GM19438 (cell line): ENCODE data around the gene COMP.

ENCODE experiments used
- ATAC-seq: cut with Tn5 transposase; IDR thresholded peaks from one replicate; pipeline ENCODE4 v1.9.1; 2021; ENCODE audit warnings: low read depth; ENCODE audit not compliant: unreplicated experiment

The COMP gene

GRCh38 chr19:18770663-18771327 is 20.3 kb downstream of the COMP start:
- ATAC-seq: no peak

GRCh38 chr19:18769989-18770528 is 21.0 kb downstream of the COMP start:
- ATAC-seq: no peak

GRCh38 chr19:18768997-18769891 is 21.9 kb downstream of the COMP start:
- ATAC-seq: no peak

GRCh38 chr19:18768046-18768771 is 22.9 kb downstream of the COMP start:
- ATAC-seq: no peak

- ATAC-seq: no peak
Observed at GRCh38 chr19:18765224-18765623, 25.9 kb downstream of the COMP start.

GRCh38 chr19:18764591-18765051 is 26.5 kb downstream of the COMP start:
- ATAC-seq: no peak

GRCh38 chr19:18763674-18764590 is 27.2 kb downstream of the COMP start:
- ATAC-seq: no peak

- ATAC-seq: no peak
Observed at GRCh38 chr19:18762125-18763023, 28.7 kb downstream of the COMP start.

- no peak for ATAC-seq
Observed at GRCh38 chr19:18761531-18762110, 29.5 kb downstream of the COMP start.

GRCh38 chr19:18760440-18761383 is 30.4 kb downstream of the COMP start:
- ATAC-seq: no peak

GRCh38 chr19:18759995-18760426 is 31.1 kb downstream of the COMP start:
- ATAC-seq: no peak

- no peak for ATAC-seq
Observed at GRCh38 chr19:18759304-18759994, 31.7 kb downstream of the COMP start.

GRCh38 chr19:18756896-18757295 is 34.2 kb downstream of the COMP start:
- no peak for ATAC-seq

GRCh38 chr19:18754501-18754900 is 36.6 kb downstream of the COMP start:
- ATAC-seq: no peak

GRCh38 chr19:18751571-18751970 is 39.5 kb downstream of the COMP start:
- no peak for ATAC-seq

GRCh38 chr19:18750295-18750970 is 40.7 kb downstream of the COMP start:
- ATAC-seq: no peak
